HG02623 (cell line): ENCODE measurements around the gene CETN1.

Source experiments
- ATAC-seq: cut with Tn5 transposase; IDR thresholded peaks from one replicate; pipeline ENCODE4 v1.9.1; 2021; ENCODE audit warnings: moderate library complexity; ENCODE audit not compliant: unreplicated experiment

Gene CETN1

DNA sequence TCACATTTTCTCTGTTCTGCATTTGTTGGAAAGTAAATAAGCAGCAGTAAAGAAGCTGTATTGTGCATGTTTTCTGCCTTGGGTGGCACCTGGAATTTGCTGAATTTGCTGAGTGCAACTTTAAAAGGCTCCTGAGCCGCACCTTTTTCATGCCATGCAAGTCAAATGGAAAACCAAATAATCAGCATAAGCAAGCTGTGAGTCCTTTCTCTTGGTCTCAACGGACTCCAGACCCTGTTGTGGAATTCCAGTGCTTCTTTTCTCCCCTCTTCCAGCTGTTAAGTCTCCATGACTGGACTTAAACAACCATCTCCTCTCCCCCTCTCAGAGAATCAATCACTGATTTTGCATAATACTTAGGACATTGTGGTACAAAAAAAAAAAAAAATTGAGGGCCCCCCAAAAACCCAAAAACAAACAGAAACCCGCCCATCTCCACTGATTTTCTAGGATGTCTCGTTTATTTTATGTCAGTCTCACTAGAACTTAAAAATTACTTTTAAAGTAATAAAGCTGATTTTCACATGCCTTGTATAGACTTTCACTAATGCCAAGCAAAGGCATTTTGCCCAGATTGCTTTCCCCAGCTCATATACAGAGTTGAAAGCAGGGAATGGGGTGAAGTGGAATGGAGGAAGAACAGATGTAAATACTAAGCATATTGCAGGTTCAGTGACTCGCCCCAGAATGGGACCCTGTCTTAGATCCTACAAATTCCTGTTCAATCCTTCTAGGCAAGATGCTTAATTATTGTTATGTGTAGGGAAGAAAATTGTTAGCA is 5.1 kb upstream of the CETN1 start:
- ATAC-seq, result no peak

DNA sequence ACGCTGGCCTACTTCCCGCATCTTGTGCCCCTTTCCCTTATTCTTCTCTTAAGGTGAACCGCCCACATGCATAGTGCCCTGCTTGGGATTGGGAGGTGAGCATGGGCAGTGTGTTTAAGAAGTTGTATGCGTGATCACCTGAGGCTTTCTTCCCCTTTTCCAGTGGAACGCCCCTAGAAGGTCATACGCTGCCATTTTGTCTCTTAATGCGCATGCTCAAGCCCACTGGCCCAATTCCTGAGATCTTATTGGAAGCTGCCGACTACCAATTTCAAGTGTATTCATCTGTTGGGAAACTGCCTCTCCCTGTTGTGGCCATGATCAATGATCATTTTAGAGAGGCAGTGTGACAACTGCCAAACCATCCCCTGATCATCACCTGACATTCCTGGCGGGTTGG is 3.3 kb upstream of the CETN1 start:
- no peak for ATAC-seq

GRCh38 chr18:577643-578375 is 2.4 kb upstream of the CETN1 start:
- no peak for ATAC-seq

DNA sequence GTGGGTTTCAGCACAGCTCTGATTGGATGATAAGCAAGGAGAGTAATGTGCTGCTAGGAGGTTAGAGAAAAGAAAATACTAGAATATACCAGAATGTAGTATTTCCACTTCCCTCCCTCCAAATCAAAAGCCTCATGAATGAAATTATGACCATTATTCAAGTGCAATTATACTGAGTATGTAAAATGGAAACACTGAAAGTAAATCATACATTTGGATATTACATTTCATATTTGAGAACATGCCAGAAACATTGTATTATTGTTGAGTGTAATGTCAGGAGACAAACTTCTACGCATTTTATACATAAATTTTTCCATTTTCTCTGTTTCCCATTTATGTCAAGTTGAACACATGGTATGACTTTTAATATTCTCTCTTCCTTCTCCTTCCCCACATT is 942 bp upstream of the CETN1 start:
- ATAC-seq, result no peak

GRCh38 chr18:581096-581495 is 916 bp downstream of the CETN1 start:
- ATAC-seq, result no peak

DNA sequence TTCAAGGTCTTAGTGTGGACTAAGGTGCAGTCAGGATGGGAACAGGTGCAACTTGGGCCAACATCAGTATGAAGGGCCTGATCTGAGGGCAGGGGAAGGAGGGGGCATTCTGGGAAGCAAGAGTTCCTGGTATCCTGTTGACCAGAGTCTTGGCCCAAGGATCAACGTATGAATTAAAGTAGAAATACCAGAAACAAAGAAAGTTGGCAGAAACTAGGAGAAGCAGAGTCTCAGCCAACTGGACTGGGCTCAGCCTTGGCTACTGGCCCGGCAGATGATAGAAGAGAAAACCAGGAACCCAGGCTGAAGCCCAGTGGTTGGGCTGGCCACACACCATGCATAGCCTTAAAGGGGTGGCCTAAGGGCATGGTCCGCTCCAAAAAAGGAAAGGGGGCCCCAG is 2.3 kb downstream of the CETN1 start:
- no peak for ATAC-seq

DNA sequence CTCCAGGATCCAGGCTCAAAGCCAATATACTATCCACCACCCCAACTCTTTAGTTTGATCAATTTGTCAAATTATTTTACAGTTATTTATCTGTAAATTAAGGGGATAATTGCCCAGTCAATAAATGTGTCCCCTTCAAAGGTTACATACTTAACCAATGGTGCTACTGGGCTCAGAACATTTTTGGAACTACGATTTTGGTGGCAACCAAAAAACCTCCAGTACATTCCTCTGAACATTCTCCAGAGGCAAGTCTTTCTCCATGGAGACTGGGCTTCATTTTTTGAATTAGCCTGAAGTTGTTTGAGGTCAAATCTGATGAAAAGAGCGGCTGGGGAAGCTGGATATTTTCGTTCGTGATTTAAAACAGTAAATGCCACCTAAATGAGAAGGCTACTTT is 14.9 kb downstream of the CETN1 start:
- no peak for ATAC-seq

DNA sequence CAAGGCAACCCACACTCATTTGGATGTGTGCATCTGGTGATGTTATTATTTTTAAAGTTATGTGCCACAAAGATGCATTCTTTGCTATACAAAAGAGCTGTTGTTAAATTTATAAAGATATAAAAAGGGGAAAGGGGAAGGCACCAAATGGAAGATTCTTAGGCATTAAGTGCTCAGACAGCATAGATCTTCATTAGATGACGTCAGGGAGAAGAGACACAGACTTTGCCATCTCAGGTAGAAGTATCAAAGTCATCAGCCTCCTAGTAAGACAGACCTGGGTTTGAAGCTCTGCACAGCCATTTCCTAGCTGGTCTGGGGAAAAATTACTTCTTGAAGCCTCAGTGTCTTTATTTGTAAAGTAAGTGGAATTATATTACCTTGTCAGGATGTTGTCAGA is 15.4 kb downstream of the CETN1 start:
- no peak for ATAC-seq

- no peak for ATAC-seq
These were observed 16.2 kb downstream of the CETN1 start for GRCh38 chr18:596288-596881.

DNA sequence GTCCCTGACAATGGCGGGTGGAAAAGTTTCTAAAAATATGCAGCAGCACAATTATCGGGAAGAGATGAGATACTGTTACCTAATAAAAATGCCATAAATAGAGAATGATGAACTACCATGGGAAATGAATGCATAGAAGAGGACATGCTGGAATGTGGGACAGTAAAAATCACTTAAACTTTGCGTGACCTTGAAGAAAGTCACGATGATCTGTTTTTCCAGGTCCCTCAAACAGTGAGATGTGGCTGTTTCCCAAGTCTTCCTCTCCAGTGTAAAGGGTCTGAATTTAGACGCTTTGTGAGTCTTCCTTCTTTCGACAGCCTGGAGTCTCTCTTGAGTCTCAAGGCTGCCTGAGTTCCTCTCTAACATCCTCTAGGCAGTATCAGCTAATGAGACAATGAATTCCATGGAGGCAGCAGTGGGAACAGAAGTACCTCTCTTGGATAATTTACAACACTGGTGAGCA is 18.0 kb downstream of the CETN1 start:
- ATAC-seq, result no peak

DNA sequence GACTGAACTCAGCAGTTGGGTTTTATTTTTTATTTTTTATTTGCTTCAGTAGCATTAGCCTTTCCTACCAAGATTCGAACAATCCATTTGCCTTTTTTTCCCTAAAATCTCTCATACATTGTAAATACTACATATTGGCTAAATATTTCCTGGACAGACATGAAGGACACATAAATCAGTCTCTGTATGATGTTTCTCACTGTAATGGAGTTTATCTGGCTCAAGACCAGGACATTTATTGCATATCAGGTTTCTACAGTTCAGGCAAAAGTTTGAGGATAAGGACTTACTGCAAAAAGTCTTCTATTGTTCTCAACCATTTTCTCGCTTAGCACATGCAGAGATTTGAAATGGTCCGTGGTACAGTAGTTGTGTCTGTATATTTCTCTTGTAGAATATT is 19.9 kb downstream of the CETN1 start:
- no peak for ATAC-seq

DNA sequence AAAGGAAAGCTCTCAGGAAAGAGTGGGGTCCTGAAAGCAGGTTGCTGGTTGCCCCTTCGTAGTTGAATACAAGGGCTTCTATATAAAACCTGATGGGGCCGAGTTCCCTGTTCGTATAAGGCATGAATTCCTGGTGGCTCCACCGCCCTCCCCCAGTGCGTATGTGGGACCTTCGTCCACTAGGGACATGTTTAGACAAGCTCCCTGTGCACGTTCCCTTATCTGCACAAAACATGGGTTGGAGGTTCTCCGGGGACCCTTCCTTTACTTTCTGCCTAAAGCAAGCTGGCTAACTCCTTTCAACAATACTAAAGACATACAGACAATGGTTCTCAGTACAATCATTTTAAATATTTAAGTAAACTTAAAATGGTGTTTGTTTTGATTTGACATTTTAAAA is 24.6 kb downstream of the CETN1 start:
- no peak for ATAC-seq

- no peak for ATAC-seq
These were observed 27.8 kb downstream of the CETN1 start for GRCh38 chr18:607930-608329.

DNA sequence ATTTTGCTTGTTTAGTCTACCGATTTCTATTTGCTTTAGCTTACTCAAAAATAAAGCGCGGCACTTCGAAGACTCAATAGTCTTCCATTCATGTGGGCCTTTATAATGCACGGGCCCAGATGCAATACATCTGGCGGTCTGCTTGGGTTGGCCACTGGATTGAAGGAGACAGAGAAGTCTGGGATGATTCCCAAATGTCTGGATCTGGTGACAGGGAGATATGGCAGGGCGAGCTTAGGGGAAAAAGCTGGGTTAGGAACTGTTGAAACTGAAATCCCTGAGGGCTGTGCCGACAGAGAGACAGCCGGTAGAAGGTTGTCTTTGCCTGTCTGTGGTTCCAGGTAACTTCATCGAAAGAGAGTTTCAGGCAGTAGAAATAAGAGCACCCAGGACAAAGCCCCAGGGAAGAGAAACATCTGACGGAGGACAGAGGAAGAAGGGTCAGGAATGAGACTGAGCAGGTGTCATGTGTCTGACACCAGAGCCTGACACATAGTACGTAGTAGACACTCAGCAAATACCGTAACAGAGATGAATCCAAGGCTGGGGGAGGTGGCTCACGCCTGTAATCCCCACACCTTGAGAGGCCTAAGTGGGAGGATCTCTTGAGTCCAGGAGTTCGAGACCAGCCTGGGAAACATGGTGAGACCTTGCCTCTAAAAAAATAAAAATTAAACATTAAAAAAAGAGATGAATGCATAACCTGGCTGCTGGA is 30.2 kb downstream of the CETN1 start:
- no peak for ATAC-seq

DNA sequence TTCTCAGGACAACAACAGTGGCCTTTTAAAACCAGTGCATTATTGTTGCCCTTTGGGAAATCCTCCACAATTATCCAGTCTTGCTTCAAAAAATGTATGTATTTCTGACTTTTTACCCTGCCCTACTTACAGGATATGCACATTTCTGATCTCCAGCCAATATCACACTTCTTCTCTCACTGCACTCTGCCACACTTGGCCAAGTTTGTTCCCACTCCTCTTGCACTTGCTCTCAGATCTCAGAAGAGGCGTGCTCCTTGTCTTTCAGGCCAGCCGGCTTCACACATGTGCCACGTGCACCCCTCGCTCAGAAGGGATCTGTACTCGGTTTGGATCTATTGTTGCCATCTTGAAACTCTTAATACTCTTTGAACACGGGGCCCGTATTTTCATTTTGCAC is 32.0 kb downstream of the CETN1 start:
- no peak for ATAC-seq

DNA sequence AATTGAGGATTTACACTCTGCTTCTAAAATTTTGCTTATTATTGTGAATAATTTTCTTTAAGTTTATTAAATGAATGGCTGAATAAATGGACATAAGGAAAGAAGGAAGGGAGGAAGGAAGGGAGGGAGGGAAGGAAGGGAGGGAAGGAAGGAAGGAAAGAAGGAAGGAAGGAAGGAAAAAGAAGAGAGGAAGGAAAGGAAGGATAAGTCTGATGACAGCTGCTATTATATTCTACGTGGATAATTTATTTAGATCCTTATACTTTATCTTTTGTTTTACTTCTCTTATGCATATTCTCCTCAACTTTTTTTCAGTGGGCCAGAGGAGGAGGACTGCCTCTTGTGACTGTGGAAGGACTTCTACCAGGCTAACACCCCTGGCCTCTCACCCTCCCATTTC is 34.0 kb downstream of the CETN1 start:
- no peak for ATAC-seq

GRCh38 chr18:615092-615521 is 34.9 kb downstream of the CETN1 start:
- no peak for ATAC-seq

GRCh38 chr18:615773-616172 is 35.6 kb downstream of the CETN1 start:
- ATAC-seq, result no peak

- ATAC-seq, result no peak
These were observed 36.3 kb downstream of the CETN1 start for GRCh38 chr18:616380-616995.

GRCh38 chr18:617970-618504 is 37.9 kb downstream of the CETN1 start:
- ATAC-seq, result no peak

GRCh38 chr18:618618-619017 is 38.4 kb downstream of the CETN1 start:
- ATAC-seq, result no peak
